ENCODE results near the gene CLDN18.

The CLDN18 gene

GRCh38 chr3:138009476-138010272, at the start of gene CLDN18:
Gene CLDN18 (plus strand): TSS chr3:138010165. CDS start chr3:138010226, 61 bp downstream.
- no peak for DNase-seq

- DNase-seq: no peak
These were observed 47.7 kb upstream of the CLDN18 start for GRCh38 chr3:137962251-137962650.

- DNase-seq: no peak
These were observed 46.5 kb upstream of the CLDN18 start for GRCh38 chr3:137963463-137963862.

DNA sequence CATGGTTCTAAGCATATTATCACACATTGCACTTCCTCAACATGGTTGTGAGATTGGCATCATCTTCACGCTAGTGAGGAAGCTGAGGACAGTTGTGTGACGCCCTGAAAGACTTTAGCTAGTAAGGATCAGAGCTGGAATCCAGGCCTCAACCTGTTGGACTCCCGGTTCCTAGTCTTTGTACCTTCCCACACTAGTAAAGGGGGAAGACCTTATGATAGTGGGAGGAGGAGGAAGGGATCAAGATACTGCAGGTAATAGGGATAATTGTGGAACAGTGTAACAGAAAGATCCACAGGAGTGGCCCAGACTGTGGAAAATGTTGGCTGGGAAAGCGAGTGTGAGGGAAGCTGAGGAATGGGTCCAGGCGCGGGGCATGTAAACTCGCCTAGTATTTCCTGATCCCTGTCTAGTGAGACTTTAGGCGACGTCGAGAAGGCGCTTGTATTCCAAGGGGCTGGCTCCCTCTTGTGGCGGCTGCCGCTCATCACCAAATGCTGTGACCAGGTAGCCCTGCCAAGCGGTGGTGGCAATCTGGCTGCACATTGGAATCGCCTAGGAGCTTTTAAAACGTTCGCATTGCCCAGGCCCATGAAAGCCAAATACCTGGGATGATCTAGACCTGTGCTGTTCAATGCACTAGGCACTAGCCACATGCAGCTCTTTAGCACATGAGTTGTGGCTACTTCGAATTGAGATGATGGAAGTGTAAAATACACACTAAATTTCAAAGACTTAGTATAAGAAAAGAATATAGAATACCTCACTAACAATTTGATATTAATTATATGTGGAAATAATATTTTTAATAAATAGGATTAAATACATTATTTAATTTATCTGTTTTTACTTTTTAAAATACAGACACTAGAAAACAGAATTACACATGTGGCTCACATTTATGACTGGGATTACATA, 38.8 kb upstream of the CLDN18 start:
- DNase-seq: peak; percentile 34

DNA sequence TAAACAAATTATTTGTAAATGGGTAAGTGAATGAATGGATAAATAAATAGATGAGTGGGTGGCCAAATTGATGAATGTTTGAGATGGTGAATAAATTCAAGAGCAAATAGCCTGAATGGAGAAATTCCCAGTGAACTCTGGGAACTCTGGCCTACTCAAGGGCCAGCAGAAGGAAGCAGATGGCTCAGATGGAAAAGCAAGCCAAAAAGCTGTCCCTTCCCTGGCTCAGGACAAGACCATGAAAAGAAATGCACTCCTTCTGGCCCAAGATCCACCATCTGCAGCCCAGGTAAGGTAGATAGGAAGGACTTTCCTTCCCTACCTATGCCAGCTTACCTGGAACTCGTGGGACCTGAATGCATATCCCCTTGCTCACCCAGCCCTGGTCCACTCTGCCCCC, 37.6 kb upstream of the CLDN18 start:
- no peak for DNase-seq

GRCh38 chr3:137978328-137978727, 31.6 kb upstream of the CLDN18 start:
- DNase-seq: no peak

- no peak for DNase-seq
These were observed 22.2 kb upstream of the CLDN18 start for GRCh38 chr3:137987723-137988122.

- DNase-seq: no peak
These were observed 21.8 kb upstream of the CLDN18 start for GRCh38 chr3:137988152-137988551.

DNA sequence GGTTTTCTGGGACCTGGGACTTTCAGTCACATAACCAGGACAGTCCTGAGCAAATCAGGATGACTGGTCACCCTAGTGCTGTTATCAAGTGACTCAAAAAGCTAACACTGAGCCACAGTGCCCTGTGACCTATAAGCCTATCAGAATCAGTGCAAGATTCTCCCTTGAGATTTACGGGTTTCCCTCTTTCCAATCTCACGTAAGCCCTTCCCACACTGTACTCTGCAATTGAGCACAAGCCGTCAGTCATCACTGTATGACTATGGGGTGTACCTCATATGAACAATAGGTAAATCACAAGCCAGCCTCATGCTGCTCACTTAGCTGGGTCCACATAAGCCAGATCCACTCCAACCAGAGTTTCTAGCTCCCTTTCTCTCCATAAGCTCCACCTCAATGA, 21.0 kb upstream of the CLDN18 start:
- no peak for DNase-seq

- no peak for DNase-seq
These were observed 19.5 kb upstream of the CLDN18 start for GRCh38 chr3:137990427-137990826.

DNA sequence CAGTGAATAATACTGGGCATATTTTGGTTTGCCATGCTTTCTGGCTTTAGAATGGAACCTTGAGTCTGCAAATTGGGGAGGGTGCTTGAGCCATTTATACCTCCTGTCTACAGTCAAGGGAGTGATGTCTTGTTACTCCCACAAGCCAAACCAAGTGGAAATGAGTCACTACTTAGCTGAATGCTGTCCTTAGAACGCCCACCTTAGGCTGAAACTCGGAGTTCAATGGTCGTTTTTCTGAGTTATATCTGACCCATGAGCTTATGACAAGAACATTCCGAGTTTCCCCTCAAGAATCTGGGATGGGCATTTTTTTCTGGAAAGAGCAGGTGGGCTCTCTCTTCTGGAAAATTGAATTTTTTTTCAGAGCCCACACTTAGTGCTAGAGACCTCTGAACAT, 17.4 kb upstream of the CLDN18 start:
- no peak for DNase-seq

- no peak for DNase-seq
These were observed 11.6 kb upstream of the CLDN18 start for GRCh38 chr3:137998121-137999042.

GRCh38 chr3:138003069-138003468, 6.9 kb upstream of the CLDN18 start:
- DNase-seq: no peak

GRCh38 chr3:138005627-138006026, 4.3 kb upstream of the CLDN18 start:
- DNase-seq: no peak

DNA sequence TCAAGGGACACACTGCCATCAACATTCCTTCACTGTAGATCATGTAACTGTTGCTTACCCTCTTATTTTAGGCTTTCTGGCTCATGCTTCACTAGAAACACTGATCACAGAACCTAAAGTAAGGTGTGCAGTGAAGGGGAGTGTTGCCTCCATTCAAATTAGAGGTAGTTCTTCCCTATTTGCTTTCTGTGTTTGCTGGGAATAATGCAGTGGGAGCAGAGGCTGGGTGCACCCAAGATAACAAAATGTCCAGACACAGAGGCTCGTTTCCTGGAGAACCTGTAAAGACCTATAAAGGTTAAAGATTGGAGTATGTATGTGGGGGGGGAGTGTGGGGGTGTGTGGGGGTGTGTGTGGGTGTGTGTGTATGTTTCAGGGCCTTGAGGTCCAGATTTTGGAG, 2.1 kb upstream of the CLDN18 start:
- no peak for DNase-seq

DNA sequence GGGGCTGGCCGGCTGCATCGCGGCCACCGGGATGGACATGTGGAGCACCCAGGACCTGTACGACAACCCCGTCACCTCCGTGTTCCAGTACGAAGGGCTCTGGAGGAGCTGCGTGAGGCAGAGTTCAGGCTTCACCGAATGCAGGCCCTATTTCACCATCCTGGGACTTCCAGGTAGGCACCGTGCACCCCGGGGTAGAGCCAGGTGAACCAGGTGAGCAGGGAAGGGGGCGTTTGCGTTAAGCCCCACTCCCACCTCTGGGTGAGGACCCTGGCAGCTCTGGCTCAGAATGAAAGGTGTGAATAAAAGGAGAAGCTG, 267 bp downstream of the CLDN18 start:
- no peak for DNase-seq

- no peak for DNase-seq
These were observed 1.8 kb downstream of the CLDN18 start for GRCh38 chr3:138011722-138012121.

- no peak for DNase-seq
These were observed 2.6 kb downstream of the CLDN18 start for GRCh38 chr3:138012526-138012925.

- DNase-seq: no peak
These were observed 6.1 kb downstream of the CLDN18 start for GRCh38 chr3:138016065-138016464.

GRCh38 chr3:138019281-138020069, 9.5 kb downstream of the CLDN18 start:
- DNase-seq: no peak

- no peak for DNase-seq
These were observed 13.8 kb downstream of the CLDN18 start for GRCh38 chr3:138023754-138024153.

DNA sequence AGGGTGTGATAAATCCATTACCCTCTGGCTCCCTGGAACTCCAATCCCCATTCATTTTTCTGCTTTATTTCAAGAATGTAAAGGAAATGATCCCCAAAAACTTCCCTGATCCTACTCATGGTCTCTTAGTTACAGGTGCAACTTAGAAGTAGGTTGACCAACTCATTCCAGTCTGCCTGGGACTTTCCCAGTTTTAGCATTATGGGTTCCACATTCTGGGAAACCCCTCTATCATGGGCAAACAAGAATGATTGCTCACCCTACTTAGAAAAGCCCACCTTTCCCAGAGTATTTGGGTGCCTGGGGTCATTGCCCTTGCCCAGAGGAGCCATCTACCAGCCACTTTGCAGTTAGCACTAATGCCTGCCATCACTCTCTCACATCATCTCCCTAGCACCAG, 15.6 kb downstream of the CLDN18 start:
- DNase-seq: no peak

Data from inflammatory macrophage treated with lipopolysaccharide for 4 hours (primary cell).